ENCODE measurements around the gene JUP. TPM values are rescaled to one million over a fixed set of nuclear protein-coding genes. Genes with fewer than 3 reads are reported as not detected.

JUP gene
- total and polyA plus RNA-seq, 2 of the 13 experiments (the other 11 are each of a cell fraction or from before 2014, with no cell fraction given) = 12.1 to 20.6 TPM

DNA sequence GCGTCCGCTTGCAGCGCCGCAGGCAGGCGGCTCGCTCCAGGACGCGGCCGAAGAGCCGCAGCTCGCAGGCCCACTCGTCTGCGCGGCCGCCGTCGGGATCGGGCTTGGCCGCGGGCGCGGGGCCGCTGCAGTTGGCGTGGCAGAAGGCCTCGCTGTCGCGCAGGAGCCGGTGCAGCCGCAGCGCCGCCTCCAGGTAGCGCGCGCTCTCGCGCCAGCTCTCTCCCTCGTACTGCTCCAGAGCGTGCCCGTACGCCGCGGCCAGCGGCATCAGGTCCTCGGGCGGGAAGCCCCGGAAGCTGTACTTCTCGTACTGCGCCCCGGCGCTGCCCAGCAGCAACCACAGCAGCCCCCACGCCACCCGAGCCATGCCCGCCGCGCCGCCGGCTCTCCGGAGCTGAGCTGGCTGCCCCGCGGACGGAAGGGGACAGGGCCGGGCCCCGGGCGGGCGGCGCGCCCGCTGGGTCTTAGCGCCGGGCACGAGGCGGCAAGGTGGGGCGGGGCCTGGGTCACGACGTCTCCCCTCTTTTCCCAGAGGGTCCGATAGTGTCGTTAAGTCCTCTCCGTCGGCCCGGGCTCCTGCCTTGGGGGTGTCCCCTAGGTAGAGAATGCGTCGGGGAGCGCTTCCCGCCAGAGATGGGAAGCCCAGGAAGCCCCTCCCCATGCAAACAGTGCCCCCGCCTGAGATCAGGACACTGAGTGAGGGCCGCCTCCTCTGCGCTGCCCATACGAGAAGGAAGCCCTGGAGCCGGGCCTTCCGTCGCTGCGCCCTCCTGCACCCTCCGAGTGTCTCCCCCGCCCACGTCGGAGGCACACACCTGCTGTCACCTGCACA, 25.3 kb upstream of the JUP start, which contains the start of gene P3H4 (continued):
- TF ChIP-seq SP5 (CRISPR knock-in tag; IDR thresholded peaks at IDR 0.05; ENCODE audit: borderline replicate concordance, low read depth) (peak; percentile 34; the same call in 1 of the 2 replicates), ZNF543 (CRISPR knock-in tag; IDR thresholded peaks at IDR 0.05) (0 out of 2 replicates have a peak, but pooled peaks have one; percentile 19), NR0B2 (CRISPR knock-in tag; IDR thresholded peaks at IDR 0.05) (peak; percentile 86; the same call in 1 of the 2 replicates), CREM (IDR thresholded peaks at IDR 0.05) (no peak), CREM (CRISPR knock-in tag; IDR thresholded peaks at IDR 0.05) (no peak), RBFOX2 (IDR thresholded peaks at IDR 0.05; ENCODE audit: low read depth, low read length) (peak; percentile 93), MED1 (CRISPR knock-in tag; IDR thresholded peaks at IDR 0.05) (peak; percentile 60), ZNF24 (IDR thresholded peaks at IDR 0.05) (no peak), CSRNP1 (CRISPR knock-in tag; IDR thresholded peaks at IDR 0.05) (peak; percentile 94), SCMH1 (CRISPR knock-in tag; IDR thresholded peaks at IDR 0.05; ENCODE audit: borderline replicate concordance) (no peak), MEF2D (CRISPR knock-in tag; IDR thresholded peaks at IDR 0.05) (no peak; the same call in 1 of the 2 replicates), ZNF205 (CRISPR knock-in tag; IDR thresholded peaks at IDR 0.05) (peak; percentile 27; the same call in 1 of the 2 replicates), ZSCAN30 (CRISPR knock-in tag; IDR thresholded peaks at IDR 0.05) (no peak), ZFY (CRISPR knock-in tag; IDR thresholded peaks at IDR 0.05) (peak; percentile 98), TAF15 (IDR thresholded peaks at IDR 0.05; ENCODE audit: low read depth, low read length, poor library complexity, severe bottlenecking) (peak; percentile 30), CHD4 (IDR thresholded peaks at IDR 0.05; ENCODE audit: borderline replicate concordance, low read length) (no peak), ZNF362 (CRISPR knock-in tag; IDR thresholded peaks at IDR 0.05; ENCODE audit: borderline replicate concordance) (peak; percentile 58; the same call in 1 of the 2 replicates), SSRP1 (CRISPR knock-in tag; IDR thresholded peaks at IDR 0.05) (no peak), ZNF143 (CRISPR knock-in tag; IDR thresholded peaks at IDR 0.05) (no peak), RBM39 (IDR thresholded peaks at IDR 0.05; ENCODE audit: low read depth, low read length, poor library complexity, severe bottlenecking) (peak; percentile 51), GZF1 (CRISPR knock-in tag; IDR thresholded peaks at IDR 0.05) (no peak), FOXM1 (CRISPR knock-in tag; IDR thresholded peaks at IDR 0.05) (no peak), SMARCE1 (IDR thresholded peaks at IDR 0.05; ENCODE audit: borderline replicate concordance) (no peak), KLF6 (CRISPR knock-in tag; IDR thresholded peaks at IDR 0.05) (peak; percentile 61; the same call in 1 of the 2 replicates)
